ENCODE data around the gene ZDHHC9.

DNA sequence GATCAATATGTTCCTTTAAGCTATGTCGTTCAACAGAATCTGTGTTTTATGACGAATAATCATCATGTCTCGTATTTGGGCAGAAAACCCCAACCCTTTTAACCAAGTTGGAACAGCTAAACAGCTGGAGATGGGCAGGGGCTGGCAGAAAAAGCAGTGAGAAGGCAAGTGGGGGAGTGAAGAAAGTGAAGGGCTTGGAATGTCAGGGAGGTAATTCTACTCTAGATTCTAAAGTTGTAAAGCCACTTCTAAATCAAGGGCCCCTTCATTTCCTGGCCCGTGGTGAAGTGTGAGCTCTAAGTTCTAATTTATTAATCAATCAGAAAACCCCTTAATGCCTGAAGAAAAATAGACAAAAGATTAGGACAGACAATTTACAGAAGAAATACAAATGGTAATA, 43.5 kb downstream of the ZDHHC9 start:
- TF ChIP-seq POLR2A (IDR thresholded peaks at IDR 0.05) (no peak), CTCF (IDR thresholded peaks at IDR 0.05) (no peak)

Data from heart left ventricle (tissue), 13 donors.